ENCODE results near the gene CLCF1.
"Not testable (repeated sequence)": the region's sequence is repeated elsewhere in the genome, so short reads cannot be mapped to it uniquely, and the experiment has no call there.

Gene CLCF1

DNA sequence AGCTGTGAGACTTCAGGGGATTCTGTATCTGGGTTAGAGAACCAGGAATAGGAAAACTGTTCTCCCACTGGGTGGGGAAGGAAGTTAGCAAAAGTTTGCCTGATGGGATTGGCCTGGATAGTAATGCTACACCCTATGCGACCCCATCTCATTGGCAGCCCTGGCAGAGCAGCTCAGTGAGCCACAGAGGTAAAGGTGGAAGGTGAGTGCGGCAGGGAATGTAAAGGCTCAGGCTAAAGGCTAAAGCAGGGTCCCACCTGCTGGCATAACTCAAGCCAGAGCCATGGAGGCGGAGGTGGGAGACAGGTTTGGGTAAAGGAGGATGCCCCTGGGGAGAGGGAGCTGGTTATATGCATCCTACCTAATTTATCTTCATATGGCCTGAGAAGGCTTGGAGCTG lies 51.3 kb downstream of the CLCF1 start:
- no peak for DNase-seq (ENCODE audit: low spot score)

DNA sequence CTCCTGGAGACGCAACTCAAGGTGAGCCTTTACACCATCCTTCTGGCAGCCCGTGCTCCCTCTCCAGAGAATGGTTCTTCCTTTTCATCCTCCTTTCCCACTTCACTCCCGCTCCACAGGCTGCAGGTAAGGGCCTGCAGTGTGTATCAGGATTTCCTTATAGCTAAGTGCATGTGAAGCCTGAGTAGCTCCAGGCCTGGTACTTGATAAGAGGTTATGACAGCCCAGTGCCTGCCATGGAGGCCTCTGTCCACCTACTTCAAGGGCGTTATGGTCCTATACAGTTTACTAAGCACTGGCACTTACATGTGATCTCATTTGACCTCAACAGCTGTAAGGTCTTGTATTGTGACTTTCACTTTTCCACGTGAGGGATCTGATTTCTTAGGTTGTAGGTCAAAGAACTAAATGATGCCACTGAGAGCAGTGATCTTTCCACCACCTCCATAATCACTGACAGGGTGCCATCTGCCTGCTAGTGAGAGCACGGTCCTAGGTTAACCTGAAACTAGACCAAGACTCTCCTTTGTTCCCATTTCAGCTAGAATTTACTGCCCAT lies 52.0 kb downstream of the CLCF1 start:
- DNase-seq (ENCODE audit: low spot score) = no peak

DNA sequence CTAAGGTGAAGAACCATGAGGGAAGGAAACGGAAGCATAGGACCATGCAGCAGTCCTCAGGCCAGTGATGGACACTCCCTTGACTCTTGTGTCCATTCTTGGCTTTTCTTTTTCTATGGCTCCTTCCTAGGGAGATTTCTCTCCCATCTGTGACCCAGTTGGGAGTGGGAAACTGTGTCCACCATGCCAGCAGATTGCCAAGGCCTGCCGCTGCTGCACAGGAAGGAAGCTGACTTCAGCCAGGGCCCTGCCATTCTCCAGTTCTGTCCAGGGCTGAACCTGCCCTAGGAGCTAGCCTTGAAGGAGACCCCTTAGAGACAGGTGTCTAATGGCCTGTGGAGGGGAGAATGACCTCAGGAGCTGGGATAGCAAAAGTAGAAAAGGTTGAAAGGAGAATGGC lies 52.7 kb downstream of the CLCF1 start:
- DNase-seq (ENCODE audit: low spot score) = no peak

GRCh38 chr11:67320011-67320410 lies 53.4 kb downstream of the CLCF1 start:
- DNase-seq (ENCODE audit: low spot score) = peak; percentile 45

- not testable (repeated sequence) for DNase-seq (ENCODE audit: low spot score)
Observed at GRCh38 chr11:67318876-67319275, 54.5 kb downstream of the CLCF1 start.

- peak; percentile 12 for DNase-seq (ENCODE audit: low spot score)
Observed at GRCh38 chr11:67317888-67318555, 55.4 kb downstream of the CLCF1 start.

GRCh38 chr11:67317205-67317887 lies 56.1 kb downstream of the CLCF1 start:
- DNase-seq (ENCODE audit: low spot score) = peak; percentile 99

DNA sequence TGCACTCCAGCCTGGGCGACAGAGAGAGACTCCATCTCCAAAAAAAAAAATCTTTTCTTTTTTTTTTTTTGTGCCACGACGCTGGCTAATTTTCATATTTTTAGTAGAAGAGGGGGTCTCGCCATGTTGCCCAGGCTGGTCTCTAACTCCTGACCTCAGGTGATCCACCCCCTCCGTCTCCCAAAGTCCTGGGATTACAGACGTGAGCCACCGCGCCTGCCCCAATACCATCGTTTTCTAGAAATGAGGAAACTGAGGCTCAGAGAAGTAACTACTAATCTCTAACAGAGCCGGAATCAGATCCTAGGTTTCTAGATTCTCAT lies 56.6 kb downstream of the CLCF1 start:
- no peak for DNase-seq (ENCODE audit: low spot score)

DNA sequence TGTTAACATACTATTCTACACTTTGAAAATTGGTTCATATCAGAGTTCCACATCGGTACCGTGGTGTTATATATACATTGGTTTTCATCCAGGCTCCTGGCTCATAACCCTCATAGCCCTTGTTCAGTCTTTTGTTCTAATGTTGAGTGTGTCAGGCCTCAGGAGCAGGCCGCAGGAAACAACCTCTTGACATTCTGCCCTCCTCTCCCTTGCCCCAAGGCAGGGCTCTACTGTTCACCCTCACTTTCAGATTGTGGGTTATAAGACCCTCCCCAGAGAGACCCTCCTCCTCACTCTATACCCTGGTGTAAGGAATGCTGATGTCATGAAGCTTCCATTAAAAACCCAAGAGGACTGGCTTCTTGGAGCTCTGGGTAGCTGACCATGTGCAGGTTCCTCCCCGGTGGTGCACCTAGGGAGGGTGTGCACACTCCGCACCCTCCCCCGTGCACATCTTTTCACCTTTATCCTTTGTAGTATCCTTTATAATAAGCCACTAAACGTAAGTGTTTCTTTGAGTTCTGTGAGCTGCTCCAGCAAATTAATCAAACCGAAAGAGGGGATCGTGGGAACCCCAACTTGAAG lies 58.0 kb downstream of the CLCF1 start:
- DNase-seq (ENCODE audit: low spot score) = no peak

DNA sequence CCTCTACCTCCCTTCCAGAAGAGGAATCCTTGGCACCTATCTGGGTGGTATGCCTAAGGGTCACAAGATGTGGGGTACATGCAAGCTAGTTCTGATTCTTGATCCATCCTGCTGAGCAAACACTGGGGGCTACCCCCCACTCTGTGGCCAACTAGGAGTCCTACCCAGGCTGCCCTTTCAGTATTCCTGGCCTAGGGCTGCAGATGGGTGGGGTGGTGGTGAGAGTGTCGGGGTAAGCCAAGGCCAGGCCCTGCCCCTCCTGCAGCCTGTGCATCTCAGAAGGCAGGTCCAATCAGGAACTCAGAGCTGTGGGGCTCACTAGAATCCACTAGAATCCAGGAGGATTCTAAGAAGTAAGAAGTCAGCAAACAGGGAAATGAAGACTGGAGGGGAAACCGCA lies 59.2 kb downstream of the CLCF1 start:
- DNase-seq (ENCODE audit: low spot score) = no peak
